CMK (cell line): ENCODE data around the gene GPR137C.
"Not testable (repeated sequence)": the region's sequence is repeated elsewhere in the genome, so short reads cannot be mapped to it uniquely, and the experiment has no call there.

ENCODE experiments used
- DNase-seq: peaks from one replicate; pipeline ENCODE4 v3.0.0-alpha.2; 2010; ENCODE audit warnings: low read depth

Gene GPR137C

DNA sequence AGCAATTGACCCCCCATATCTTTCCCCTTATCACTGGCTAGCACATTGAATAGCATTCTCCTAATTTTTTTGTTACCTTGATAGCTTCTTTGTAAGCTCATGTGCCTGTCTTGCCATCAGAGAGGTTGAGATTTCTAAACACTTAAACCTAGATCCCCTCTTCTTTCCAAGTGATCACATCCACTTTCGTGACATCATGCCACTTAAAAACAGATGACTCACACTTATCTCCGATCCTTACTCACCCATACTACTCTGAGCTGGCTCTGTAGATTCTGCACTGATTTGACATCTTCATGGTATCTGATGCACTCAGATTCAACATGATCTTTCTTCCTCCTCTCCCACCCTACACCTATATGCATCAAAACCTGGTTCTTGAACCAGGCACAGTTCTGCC lies 10.5 kb downstream of the GPR137C start:
- no peak for DNase-seq

DNA sequence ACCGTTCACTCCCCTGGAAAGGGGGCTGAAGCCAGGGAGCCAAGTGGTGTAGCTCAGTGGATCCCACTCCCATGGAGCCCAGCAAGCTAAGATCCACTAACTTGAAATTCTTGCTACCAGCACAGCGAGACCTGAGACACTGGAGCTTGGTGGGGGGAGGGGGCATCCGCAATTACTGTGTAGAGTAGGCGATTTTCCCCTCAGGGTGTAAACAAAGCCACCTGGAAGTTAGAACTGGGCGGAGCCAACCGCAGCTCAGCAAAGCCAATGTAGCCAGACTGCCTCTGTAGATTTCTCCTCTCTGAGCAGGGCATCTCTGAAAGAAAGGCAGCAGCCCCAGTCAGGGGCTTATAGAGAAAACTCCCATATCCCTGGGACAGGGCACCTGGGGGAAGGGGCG lies 15.8 kb downstream of the GPR137C start:
- DNase-seq: not testable (repeated sequence)

DNA sequence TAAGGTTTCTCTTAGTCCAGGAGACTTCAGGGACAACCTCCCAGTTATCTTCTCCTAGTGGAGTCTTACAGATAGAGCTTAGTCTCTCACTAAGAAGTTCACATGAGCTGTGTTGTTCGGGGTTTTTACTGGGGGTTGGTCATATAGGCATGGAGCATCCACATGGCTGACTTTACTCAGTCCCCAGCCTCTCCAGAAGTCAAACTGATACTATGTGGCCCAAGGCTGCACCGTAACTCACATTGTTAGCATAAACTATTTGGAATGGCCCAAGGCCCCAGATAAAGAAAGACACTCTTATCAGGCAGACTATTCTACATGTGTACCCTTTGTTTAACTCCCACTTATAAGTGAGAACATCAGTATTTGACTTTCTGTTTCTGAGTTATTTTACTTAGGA lies 23.2 kb downstream of the GPR137C start:
- DNase-seq: no peak

DNA sequence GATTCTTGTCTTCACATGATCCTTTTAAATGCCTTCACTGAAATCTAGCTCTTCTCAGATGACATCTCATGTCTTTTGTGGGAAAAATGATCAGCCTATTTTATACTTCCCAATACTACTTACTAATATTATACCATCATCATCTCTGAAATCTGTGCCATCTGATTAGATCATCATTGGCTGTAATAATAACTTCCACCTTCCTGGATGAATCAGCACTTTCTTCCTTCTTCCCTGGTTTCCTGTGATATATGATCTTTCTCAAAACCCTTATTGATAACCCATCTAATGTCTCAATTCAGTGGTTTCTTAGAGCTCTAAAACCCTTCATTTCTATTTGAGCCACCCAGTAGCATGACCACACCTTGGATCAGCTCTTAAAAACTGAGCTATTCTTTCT lies 30.9 kb downstream of the GPR137C start:
- DNase-seq: no peak

DNA sequence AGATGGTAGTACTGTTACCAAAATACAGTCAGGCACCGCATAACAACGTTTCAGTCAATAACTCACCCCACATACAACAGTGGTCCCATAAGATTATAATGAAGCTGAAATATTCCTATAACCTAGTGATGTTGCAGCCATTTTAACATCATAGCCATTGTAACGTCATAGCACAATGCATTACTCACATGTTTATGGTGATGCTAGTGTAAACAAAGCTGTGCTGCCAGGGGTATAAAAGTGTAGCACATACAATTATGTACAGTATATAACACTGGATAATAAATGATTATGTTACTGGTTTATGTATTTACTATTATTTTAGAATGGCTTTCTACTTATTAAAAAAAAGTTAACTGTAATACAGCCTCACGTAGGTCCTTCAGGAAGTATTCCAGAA lies 37.0 kb downstream of the GPR137C start:
- no peak for DNase-seq

DNA sequence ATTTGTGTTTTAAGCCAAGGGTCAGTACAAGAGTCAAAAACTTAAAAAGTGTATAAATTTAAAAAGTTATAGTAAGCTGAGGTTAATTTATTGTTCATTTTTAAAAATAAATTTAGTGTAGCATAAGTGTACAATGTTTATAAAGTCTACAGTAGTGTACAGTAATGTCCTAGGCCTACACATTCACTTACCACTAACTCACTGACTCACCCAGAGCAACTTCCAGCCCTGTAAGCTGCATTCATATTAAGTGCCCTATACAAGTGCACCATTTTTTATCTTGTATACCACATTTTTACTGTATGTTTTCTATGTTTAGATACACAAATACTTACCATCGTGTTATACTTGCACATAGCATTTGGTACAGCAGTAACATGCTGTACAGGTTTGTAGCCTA lies 37.7 kb downstream of the GPR137C start:
- no peak for DNase-seq

DNA sequence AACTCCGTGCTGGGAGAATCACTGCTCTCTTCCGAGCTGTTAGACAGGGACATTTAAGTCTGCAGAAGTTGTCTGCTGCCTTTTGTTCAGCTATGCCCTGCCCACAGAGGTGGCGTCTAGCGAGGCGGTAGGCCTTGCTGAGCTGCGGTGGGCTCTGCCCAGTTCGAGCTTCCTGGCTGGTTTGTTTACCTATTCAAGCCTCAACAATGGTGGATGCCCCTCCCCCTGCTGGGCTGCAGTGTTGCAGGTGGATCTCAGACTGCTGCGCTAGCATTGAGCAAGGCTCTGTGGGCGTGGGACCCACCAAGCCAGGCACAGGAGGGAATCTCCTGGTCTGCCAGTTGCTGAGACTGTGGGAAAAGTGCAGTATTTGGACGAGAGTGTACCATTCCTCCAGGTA lies 43.7 kb downstream of the GPR137C start:
- DNase-seq: no peak

DNA sequence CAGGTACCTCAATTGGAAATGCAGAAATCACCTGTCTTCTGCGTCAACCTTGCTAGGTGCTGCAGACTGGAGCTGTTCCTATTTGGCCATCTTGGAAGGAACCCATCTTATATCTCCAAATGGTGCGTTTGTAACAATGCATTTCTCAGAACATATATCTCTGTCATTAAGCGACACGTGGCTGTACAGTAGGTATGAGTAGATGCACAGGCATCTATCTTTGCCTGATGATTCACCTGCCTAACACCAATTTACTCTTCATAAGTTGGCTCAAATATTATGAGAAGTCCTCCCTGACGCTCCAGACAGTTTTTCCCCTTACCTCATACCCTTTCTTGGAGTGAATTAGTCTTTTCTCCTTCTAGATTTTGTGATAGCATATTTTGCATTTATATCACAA lies 44.2 kb downstream of the GPR137C start:
- no peak for DNase-seq

DNA sequence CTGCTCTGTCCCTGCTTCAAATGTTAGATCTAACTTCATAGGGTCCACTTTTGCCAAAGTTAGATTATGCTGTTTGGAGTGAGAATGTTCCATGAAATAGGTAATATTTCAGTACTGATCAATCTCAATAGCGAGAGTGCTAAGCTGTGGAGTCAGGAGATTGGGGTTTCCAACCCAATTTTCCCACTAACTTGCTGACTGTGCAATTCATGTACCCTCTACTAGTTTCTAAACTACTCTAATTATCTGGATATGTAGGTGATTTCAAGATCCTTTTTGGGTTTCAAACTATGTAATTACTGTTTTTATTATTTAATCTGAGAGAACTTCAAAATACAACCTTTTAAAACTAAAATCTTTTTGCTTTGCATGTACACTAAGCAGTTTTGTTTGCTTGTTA lies 45.9 kb downstream of the GPR137C start:
- DNase-seq: no peak

DNA sequence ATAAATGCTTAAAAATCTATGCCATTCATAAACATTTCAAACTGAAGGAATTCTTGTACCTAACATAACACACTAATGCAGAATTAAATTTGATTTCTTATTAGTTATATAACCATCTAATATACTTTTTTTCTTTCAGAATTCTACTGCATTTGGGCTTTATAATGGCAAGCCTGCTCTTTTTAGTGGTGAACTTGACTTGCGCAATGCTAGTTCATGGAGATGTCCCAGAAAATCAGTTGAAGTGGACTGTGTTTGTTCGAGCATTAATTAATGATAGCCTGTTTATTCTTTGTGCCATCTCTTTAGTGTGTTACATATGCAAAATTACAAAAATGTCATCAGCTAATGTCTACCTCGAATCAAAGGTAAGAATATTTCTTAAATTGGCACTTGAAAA lies 47.3 kb downstream of the GPR137C start:
- no peak for DNase-seq

DNA sequence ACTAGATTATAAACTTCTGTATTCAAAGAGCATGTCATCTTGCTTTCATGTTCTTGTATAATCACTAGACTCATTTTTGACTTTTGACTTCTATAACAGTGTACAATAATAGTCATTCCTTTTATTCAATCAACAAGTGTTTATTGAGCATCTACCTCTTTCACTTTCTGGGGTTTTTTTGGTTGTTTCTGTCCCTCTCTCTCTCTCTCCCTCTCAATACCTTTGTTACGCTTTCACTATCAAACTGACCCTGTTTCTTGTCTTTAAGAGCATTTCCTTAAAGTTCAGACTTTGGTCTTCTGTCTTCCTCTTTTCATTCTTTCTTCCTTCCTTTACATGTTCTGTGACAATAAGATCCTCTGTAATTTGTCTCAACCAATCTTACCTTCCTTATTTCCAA lies 49.5 kb downstream of the GPR137C start:
- DNase-seq: no peak

DNA sequence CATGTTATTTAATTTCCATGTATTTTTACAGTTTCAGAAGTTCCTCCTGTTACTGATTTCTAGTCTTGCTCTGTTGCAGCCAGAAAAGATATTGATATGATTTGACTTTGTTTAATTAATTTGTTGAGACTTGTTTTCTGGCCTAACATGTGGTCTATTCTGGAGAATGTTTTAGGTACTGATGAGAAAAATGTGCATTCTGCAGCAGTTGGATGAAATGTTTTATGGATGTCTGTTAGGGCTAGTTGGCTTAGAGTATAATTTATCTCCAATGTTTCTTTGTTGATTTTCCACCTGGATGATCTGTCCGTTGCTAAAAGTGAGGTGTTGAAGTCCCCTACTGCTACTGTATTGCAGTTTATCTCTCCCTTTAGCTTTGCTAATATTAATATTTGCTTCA lies 54.4 kb downstream of the GPR137C start:
- no peak for DNase-seq

DNA sequence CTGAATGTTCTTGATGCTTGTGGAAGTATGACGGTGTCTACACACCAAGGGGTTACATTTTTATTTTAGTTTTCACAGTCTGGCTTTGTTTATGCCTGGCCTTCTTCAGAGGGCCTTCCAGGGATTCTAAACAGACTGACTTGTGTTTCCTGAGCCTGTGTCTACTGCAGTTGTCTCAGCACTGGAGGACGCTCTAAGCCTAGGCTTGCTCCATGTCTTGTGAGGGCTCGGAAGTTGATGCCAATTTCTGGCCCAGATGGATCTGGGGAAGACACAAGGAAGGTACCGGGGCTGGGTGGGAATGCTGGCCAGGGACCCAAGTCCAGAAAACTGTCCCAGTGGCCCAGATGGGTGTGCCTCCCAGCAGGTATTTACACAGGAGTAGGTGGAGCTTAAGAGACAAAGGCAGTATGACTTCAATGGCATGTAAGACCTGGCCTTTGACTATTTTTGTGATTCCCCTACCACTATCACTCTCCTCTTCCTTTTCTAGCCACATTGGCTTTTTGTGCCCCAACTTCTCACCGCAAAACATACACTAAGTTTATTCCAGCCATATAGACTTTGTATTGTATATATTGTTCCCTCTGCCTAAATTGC lies 56.9 kb downstream of the GPR137C start:
- DNase-seq: peak; percentile 0

DNA sequence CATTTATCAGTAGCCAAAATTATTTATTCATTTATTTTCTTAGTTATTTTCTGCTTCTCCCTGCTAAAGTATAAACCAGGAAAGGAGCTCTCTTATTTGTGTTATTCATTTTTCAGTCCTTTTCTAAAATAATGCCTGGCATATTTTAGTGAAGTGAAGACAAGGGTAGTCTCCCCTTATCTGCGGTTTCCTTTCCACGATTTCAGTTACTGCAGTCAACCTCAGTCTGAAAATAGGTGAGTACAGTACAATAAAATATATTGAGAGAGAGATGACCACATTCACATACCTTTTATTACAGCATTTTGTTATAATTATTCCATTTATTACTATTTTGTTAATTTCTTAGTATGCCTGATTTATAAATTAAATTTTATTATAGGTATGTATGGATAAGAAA lies 57.6 kb downstream of the GPR137C start:
- no peak for DNase-seq

DNA sequence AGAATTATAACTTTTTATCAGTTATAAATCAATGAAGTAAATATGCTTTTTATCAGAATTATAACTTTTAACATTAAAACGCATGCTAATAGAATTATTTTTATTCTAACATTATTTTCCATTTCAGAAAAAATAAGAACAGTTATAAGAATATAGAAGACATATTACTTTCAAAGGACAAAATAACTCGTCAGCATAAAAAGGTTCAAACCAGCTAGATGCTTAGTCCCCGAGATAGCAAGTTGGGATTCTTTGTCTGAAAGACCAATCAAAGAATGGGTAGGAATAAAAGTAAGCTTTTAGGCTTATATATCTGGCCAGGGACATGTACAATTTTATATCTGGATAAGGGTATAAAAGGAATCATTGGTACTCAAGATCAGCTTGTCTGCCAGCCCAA lies 66.0 kb downstream of the GPR137C start:
- no peak for DNase-seq

DNA sequence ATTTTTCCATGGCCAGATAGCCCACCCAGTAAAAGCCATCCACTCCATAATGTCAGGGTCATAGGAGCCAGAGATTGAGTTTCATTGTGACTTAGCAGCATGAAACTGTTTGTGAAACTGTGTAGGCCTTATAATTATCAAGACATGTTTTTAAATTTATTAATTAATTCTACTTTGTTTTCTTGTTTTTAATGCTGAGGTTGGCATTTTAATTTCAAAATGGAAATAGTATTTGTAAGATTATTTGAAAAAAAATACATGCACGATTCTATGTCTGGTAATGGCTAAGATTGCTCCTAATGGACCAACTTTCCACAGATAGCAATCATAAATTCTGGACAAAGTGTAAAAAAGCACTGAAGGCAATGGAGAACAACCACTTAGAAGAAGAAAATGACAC lies 67.1 kb downstream of the GPR137C start:
- no peak for DNase-seq

DNA sequence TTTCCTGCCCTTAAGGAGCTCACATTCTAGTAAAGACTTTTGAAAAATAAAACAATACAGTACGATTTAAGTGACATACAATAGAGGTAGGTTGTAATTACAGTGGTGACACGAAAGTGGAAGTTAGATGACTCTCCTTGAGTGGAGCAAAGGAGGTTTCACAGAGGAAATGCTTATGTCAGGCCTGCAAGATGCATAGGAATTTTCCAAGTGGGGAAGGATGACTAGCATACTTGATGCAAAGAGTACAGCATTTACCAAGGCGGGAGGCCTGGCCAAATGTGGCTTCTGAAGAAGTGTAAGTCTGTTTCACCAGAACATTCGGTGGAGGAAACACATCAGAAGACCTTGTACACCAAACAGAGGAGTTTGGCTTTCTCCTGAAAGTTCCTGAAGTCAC lies 87.5 kb downstream of the GPR137C start:
- no peak for DNase-seq

DNA sequence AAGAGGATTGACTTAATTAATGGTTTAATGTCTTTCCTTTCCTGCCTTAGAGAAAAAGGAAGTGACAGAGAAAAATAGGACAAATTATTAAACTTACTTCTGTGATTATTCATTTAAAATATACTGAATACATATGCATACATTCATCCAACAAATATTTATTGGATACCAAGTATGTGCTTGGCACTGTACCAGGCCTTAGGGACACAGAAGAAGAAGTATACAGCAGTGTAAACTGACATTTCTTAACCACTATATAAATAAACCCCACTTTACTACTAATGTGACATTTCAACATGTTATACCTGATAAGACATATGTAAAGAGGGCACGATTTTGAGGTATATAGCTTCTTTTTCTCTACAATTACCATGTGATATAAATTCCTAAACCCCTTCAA lies 89.1 kb downstream of the GPR137C start:
- DNase-seq: no peak

DNA sequence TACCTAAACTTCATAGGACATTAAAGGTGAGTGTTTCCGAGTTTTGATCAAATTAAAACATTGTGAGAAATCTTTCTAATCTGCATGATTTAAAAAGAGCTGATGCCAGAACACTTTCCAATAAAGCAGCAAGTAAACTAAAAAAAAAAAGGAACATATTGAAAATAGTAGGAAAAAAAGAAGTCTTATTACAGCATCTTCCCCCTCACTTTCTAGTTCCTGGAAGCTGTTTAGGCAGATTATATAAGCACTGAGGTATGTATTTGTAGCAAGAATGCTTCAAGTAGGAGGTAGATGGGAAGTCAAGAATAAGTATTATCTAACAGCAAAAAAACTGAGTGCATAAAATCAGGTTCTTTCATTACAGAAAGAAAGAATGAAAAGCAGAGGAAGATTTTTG lies 96.9 kb downstream of the GPR137C start:
- DNase-seq: no peak

DNA sequence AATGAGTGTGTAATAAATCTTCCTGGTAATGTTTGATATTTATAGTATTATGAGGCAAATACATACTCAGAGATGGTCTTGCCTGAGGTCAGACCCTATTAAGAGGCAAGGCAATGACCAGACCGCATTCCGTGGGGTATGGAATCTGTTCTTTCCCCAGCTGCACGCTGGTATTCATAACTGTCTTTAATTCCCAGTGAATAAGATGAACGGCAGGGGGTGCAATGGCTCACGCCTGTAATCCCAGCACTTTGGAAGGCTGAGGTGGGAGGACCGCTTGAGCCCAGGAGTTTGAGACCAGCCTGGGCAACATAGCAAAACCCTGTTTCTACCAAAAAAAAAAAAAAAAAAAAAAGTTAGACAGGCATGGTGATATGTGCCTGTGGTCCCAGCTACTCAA lies 98.1 kb downstream of the GPR137C start:
- no peak for DNase-seq

DNA sequence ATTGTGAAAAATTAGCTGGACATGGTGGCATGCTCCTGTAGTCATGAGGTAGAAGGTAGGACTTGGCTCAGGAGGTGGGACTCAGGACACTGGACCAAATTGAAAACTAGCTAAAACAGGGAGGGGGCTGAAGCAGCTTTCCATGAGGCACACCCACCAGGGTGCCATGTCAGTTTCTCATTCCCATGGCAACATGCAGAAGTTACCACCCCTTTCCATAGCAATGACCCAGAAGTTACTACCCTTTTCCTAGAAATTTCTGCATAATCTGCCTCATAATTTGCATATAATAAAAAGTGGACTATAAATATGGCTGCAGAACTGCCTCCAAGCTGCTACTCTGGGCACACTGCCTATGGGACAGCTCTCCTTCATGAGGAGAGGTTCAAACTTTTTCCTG lies 104.3 kb downstream of the GPR137C start:
- DNase-seq: no peak

DNA sequence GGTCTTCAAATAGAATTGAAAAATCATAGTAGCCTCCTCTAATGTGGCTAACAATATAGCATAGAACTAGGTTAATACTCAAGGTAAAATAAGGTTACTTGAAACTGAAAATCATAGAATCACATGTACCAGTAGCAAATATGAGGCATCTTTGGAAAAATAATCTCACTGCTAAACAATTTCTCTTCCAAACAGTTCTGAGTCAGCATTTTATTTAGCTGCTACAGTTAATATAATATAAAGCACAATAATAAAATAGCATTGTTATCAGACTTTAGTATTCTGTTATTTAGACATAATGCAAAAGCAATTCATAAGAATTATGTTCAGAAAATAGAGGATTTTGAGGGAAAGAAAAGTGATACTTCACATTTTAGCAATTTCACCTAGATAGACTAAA lies 107.7 kb downstream of the GPR137C start:
- DNase-seq: no peak

DNA sequence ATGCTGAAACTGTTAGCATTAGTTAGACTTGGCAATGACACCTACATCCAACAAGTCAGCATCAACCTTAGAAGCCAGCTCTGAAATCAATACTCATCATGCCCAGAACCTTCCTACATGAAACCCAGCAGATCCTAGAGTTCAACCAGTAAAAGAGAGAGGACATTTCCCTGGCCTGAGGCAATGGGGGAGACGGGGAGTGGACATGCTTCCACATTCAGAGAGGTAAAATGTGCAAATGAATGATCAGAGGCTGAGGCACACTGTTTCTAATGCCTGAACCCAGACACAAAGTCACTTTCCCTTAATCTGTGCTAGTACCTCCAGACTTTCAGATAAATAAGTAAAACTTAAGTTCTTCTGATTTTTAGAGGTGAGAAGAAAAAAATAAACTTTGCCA lies 108.2 kb downstream of the GPR137C start:
- no peak for DNase-seq

DNA sequence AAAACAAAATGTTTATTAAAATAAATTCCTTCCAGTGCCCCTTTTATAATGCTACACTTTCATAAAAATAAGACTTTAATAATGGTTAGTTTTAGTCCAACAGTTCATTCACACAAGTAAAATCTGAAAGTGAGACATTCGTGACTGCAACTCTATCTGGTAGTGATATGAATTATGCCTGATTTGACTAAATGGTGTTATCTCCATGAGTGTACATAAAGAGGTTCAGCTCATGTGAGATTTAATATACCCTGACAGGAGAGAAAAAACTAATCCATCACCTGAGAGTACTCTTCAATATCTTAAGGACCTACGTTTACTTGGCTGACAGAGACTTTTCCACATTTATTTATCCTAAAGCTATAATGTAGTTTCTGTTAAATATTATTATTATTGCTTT lies 108.7 kb downstream of the GPR137C start:
- no peak for DNase-seq

DNA sequence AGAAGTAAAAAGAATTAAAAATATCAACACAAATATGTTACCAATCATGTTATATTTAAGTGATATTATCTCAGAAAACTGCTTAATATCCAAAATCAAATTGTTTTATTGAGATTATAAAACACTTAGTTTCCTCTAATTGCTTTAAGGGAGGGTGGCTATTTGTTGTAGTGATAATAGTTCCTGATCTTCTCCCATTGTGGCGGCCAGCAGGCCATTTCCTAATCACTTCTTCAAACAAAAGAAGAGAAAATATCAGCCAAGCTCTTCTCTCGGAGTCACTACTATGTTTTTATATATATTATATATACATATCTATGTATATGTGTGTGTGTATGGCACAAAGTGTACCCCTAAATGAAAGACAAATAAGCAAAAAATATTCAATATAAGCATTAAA lies 111.2 kb downstream of the GPR137C start:
- no peak for DNase-seq
